A172 (cell line): ENCODE results near the gene ASF1A. TPM values are rescaled to one million over a fixed set of nuclear protein-coding genes. Genes with fewer than 3 reads are reported as not detected.
A peak's percentile ranks its signal among the peaks of the same experiment; 100 is the strongest.

Experiments
- DNase-seq: peaks from one replicate; pipeline ENCODE4 v3.0.0-alpha.2; 2015; ENCODE audit warnings: low spot score
- total RNA-seq: library from RNA; depleted of rRNA; stranded (reverse); fragments of >200 nt; shearing (Covaris generic); gene quantifications from 2 replicates; pipeline ENCODE4 v1.2.3, GENCODE V29; 2014

Gene ASF1A
- total RNA-seq, 1 experiment from 2014 or later, result 54.8 TPM

- DNase-seq, result no peak
Measured at GRCh38 chr6:118913161-118913560, 19.2 kb downstream of the ASF1A start.

GRCh38 chr6:118914598-118914997 lies 20.6 kb downstream of the ASF1A start:
- no peak for DNase-seq

GRCh38 chr6:118917546-118918328 lies 23.8 kb downstream of the ASF1A start:
- no peak for DNase-seq

- DNase-seq, result no peak
Measured at GRCh38 chr6:118918329-118918725, 24.4 kb downstream of the ASF1A start.

- no peak for DNase-seq
Measured at GRCh38 chr6:118921084-118921483, 27.1 kb downstream of the ASF1A start.

GRCh38 chr6:118923035-118923434 lies 29.1 kb downstream of the ASF1A start:
- DNase-seq, result no peak

GRCh38 chr6:118930680-118931079 lies 36.7 kb downstream of the ASF1A start:
- no peak for DNase-seq

- DNase-seq, result no peak
Measured at GRCh38 chr6:118931436-118931835, 37.5 kb downstream of the ASF1A start.

GRCh38 chr6:118932421-118932820 lies 38.5 kb downstream of the ASF1A start:
- DNase-seq, result no peak

- DNase-seq, result no peak
Measured at GRCh38 chr6:118933855-118934460, 40.0 kb downstream of the ASF1A start.

GRCh38 chr6:118934461-118935330 lies 40.7 kb downstream of the ASF1A start, which contains the start of gene MCM9:
TSS of gene MCM9 (minus strand) at chr6:118935159. CDS start at chr6:118931723, 3,436 bp downstream.
- peak; percentile 69 for DNase-seq

- no peak for DNase-seq
Measured at GRCh38 chr6:118935331-118935668, 41.3 kb downstream of the ASF1A start.

GRCh38 chr6:118935978-118936703 lies 42.2 kb downstream of the ASF1A start:
- DNase-seq, result no peak

GRCh38 chr6:118939683-118940082 lies 45.7 kb downstream of the ASF1A start:
- DNase-seq, result no peak

GRCh38 chr6:118940770-118941169 lies 46.8 kb downstream of the ASF1A start:
- no peak for DNase-seq

GRCh38 chr6:118945217-118945616 lies 51.3 kb downstream of the ASF1A start:
- DNase-seq, result no peak

- no peak for DNase-seq
Measured at GRCh38 chr6:118952683-118953082, 58.7 kb downstream of the ASF1A start.

GRCh38 chr6:118953391-118953790 lies 59.4 kb downstream of the ASF1A start:
- DNase-seq, result no peak
